SH-SY5Y (cell line): ENCODE data around the gene CKAP5.

Source experiments
- GATA2 ChIP-seq: IDR thresholded peaks from 2 replicates; pipeline ENCODE4 v1.6.1; 2011; ENCODE audit warnings: mild to moderate bottlenecking, low read depth, low read length
- GATA3 ChIP-seq: IDR thresholded peaks from 2 replicates; pipeline ENCODE4 v1.6.1; 2011; ENCODE audit warnings: low read depth, mild to moderate bottlenecking, low read length, moderate library complexity

Gene CKAP5

GRCh38 chr11:46868912-46869311 is 22.8 kb upstream of the CKAP5 start:
- no peak for TF ChIP-seq GATA3

- TF ChIP-seq GATA3 (no peak), GATA2 (no peak)
These were observed 19.3 kb upstream of the CKAP5 start for GRCh38 chr11:46865340-46865739.

GRCh38 chr11:46860218-46860617 is 14.1 kb upstream of the CKAP5 start:
- TF ChIP-seq GATA3 = no peak
- TF ChIP-seq GATA2 = no peak

GRCh38 chr11:46858920-46859546 is 13.0 kb upstream of the CKAP5 start:
- TF ChIP-seq GATA3 (no peak), GATA2 (no peak)

GRCh38 chr11:46857666-46858065 is 11.6 kb upstream of the CKAP5 start:
- TF ChIP-seq GATA2 (no peak), GATA3 (no peak)

- no peak for TF ChIP-seq GATA3
- no peak for TF ChIP-seq GATA2
These were observed 10.7 kb upstream of the CKAP5 start for GRCh38 chr11:46856605-46857343.

- TF ChIP-seq GATA3 (no peak), GATA2 (no peak)
These were observed 9.8 kb upstream of the CKAP5 start for GRCh38 chr11:46855863-46856262.

- TF ChIP-seq GATA2 (no peak), GATA3 (no peak)
These were observed 9.1 kb upstream of the CKAP5 start for GRCh38 chr11:46855167-46855566.

GRCh38 chr11:46850829-46851380 is 4.8 kb upstream of the CKAP5 start:
- no peak for TF ChIP-seq GATA2

- TF ChIP-seq GATA3 (no peak), GATA2 (no peak)
These were observed 3.6 kb upstream of the CKAP5 start for GRCh38 chr11:46849631-46850030.

- TF ChIP-seq GATA2 (no peak), GATA3 (no peak)
These were observed 390 bp upstream of the CKAP5 start for GRCh38 chr11:46846510-46846830.

GRCh38 chr11:46845440-46845739 is 690 bp downstream of the CKAP5 start:
- TF ChIP-seq GATA3 = no peak
- TF ChIP-seq GATA2 = no peak

GRCh38 chr11:46840116-46840515 is 6.0 kb downstream of the CKAP5 start:
- TF ChIP-seq GATA2 = no peak
- no peak for TF ChIP-seq GATA3

GRCh38 chr11:46838501-46838900 is 7.6 kb downstream of the CKAP5 start:
- TF ChIP-seq GATA2 (no peak), GATA3 (no peak)

GRCh38 chr11:46837860-46838259 is 8.2 kb downstream of the CKAP5 start:
- TF ChIP-seq GATA2 = no peak
- TF ChIP-seq GATA3 = no peak
